OCI-LY1 (cell line): ENCODE results near the gene TMPRSS11D.

Experiments
- H2AFZ ChIP-seq: fragments of 200-600 bp; sonication (generic), shearing (Covaris generic); 2 replicates; pipeline ENCODE4 v1.6.0; 2014; ENCODE audit warnings: antibody characterized with exemption, mild to moderate bottlenecking, low read length
- H3F3A ChIP-seq: fragments of 200-600 bp; sonication (generic), shearing (Covaris generic); 2 replicates; pipeline ENCODE4 v1.6.0; 2014; ENCODE audit warnings: mild to moderate bottlenecking, antibody characterized with exemption, low read length, moderate library complexity; ENCODE audit not compliant: insufficient read depth
- H3K27ac ChIP-seq: fragments of 200-600 bp; sonication (generic); 2 replicates; pipeline ENCODE4 v1.5.1; 2014; ENCODE audit warnings: low read length, mixed run types, mild to moderate bottlenecking, low read depth; ENCODE audit not compliant: poor library complexity, severe bottlenecking
- H3K27me3 ChIP-seq: fragments of 200-600 bp; sonication (generic); 2 replicates; pipeline ENCODE4 v1.6.0; 2014; ENCODE audit warnings: antibody characterized with exemption, mild to moderate bottlenecking, low read length, moderate library complexity; ENCODE audit not compliant: insufficient read depth
- H3K36me3 ChIP-seq: fragments of 200-600 bp; sonication (generic); 2 replicates; pipeline ENCODE4 v1.6.1; 2014; ENCODE audit warnings: mild to moderate bottlenecking, antibody characterized with exemption, low read length, moderate library complexity, mixed read lengths; ENCODE audit not compliant: insufficient read depth
- H3K4me1 ChIP-seq: fragments of 200-600 bp; sonication (generic); 2 replicates; pipeline ENCODE4 v1.5.1; 2014; ENCODE audit warnings: mild to moderate bottlenecking, low read length, moderate library complexity; ENCODE audit not compliant: insufficient read depth, severe bottlenecking
- H3K4me2 ChIP-seq: fragments of 200-600 bp; sonication (generic), shearing (Covaris generic); 2 replicates; pipeline ENCODE4 v1.6.1; 2014; ENCODE audit warnings: low read length
- H3K4me3 ChIP-seq: fragments of 200-600 bp; sonication (generic); 2 replicates; pipeline ENCODE4 v1.5.1; 2014; ENCODE audit warnings: low read length, low read depth, mild to moderate bottlenecking, mixed read lengths; ENCODE audit not compliant: poor library complexity, severe bottlenecking
- H3K79me2 ChIP-seq: fragments of 200-600 bp; shearing (Covaris generic); 2 replicates; pipeline ENCODE4 v1.6.1; 2016; ENCODE audit warnings: mixed run types, low read length, mixed read lengths; ENCODE audit not compliant: insufficient read depth
- H3K9ac ChIP-seq: fragments of 200-600 bp; sonication (generic), shearing (Covaris generic); 2 replicates; pipeline ENCODE4 v1.6.1; 2014; ENCODE audit warnings: mild to moderate bottlenecking, low read length, mixed read lengths
- H3K9me2 ChIP-seq: fragments of 200-600 bp; sonication (generic), shearing (Covaris generic); 2 replicates; pipeline ENCODE4 v1.6.1; 2014; ENCODE audit warnings: low read depth, mild to moderate bottlenecking, low read length, mixed read lengths
- H3K9me3 ChIP-seq: fragments of 200-600 bp; shearing (Covaris generic); 2 replicates; pipeline ENCODE4 v1.6.1; 2014; ENCODE audit warnings: low read length, mixed read lengths
- H4K20me1 ChIP-seq: fragments of 200-600 bp; sonication (generic), shearing (Covaris generic); 2 replicates; pipeline ENCODE4 v1.6.0; 2016; ENCODE audit warnings: mild to moderate bottlenecking, low read length; ENCODE audit not compliant: insufficient read depth
- EZH2 ChIP-seq: fragments of 200-600 bp; sonication (generic), shearing (Covaris generic); IDR thresholded peaks from 2 replicates; pipeline ENCODE4 v1.8.0; 2017; ENCODE audit warnings: borderline replicate concordance, mixed run types, mild to moderate bottlenecking, antibody characterized with exemption, low read length, moderate library complexity, mixed read lengths
- TF ChIP-seq, protein P1 (sequence below): fragments of 200-600 bp; sonication (generic), shearing (Covaris generic); IDR thresholded peaks from 2 replicates; pipeline ENCODE4 v1.5.1; 2017; ENCODE audit warnings: mild to moderate bottlenecking, antibody characterized with exemption, low read length, moderate library complexity, mixed read lengths

TMPRSS11D gene

DNA sequence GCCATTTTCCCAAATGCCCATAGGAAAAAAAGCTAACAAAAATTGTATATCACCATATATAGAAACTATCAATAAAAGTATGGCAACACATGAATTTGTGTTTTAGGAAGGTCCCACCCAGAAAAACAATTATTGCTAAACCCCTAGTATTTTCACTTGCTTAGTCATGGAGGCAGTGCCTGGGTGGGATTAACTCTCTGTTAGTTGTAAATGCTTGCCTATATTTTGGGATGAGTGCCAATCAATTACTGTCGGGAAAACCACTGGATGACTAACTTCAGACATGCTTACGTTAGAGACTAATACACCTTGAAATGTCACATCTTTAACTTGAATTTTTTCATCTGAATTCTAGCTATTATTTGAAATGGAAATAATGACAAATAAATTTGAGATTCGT, 45.6 kb upstream of the TMPRSS11D start:
- H3K4me1 ChIP-seq: no peaks in the 10 kb centered on the region
- H3K36me3 ChIP-seq: no peaks in the 10 kb centered on the region
- no peak overlapping the region for H3K4me3 ChIP-seq
- no peaks in the 10 kb centered on the region for H3K9me3 ChIP-seq
- TF ChIP-seq, protein P1, sequence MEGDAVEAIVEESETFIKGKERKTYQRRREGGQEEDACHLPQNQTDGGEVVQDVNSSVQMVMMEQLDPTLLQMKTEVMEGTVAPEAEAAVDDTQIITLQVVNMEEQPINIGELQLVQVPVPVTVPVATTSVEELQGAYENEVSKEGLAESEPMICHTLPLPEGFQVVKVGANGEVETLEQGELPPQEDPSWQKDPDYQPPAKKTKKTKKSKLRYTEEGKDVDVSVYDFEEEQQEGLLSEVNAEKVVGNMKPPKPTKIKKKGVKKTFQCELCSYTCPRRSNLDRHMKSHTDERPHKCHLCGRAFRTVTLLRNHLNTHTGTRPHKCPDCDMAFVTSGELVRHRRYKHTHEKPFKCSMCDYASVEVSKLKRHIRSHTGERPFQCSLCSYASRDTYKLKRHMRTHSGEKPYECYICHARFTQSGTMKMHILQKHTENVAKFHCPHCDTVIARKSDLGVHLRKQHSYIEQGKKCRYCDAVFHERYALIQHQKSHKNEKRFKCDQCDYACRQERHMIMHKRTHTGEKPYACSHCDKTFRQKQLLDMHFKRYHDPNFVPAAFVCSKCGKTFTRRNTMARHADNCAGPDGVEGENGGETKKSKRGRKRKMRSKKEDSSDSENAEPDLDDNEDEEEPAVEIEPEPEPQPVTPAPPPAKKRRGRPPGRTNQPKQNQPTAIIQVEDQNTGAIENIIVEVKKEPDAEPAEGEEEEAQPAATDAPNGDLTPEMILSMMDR: no peak
- no peak for TF ChIP-seq EZH2
- no peaks in the 10 kb centered on the region for H3K79me2 ChIP-seq
- H3K9me2 ChIP-seq: no peaks in the 10 kb centered on the region
- no peaks in the 10 kb centered on the region for H3F3A ChIP-seq
- H3K9ac ChIP-seq: no peak overlapping the region
- no peak overlapping the region for H3K4me2 ChIP-seq
- H3K27me3 ChIP-seq: no peaks in the 10 kb centered on the region
- no peaks in the 10 kb centered on the region for H4K20me1 ChIP-seq
- H3K27ac ChIP-seq: no peak overlapping the region
- no peak overlapping the region for H2AFZ ChIP-seq

DNA sequence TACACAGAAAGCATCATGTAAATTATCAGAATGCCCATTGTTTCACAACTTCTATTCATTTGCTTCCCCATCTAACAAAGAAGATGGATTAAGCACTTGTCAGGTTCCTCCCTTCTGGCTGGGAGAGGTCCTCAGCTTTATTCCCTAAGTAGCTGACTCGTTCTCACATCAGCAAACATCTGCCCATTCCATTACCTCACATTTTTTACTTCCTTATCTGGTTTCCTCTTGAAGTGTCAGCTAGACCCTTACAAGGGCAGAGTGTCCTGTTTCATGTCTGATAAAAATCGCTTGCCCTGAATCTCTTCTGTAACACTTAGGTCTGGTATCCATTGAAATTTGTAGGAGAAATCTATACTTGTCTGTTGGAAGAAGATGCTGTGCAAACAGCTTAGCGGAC, 44.7 kb upstream of the TMPRSS11D start:
- H3K9me3 ChIP-seq: no peaks in the 10 kb centered on the region
- H3K9ac ChIP-seq: no peak overlapping the region
- no peaks in the 10 kb centered on the region for H3F3A ChIP-seq
- H4K20me1 ChIP-seq: no peaks in the 10 kb centered on the region
- no peak overlapping the region for H2AFZ ChIP-seq
- no peak overlapping the region for H3K4me2 ChIP-seq
- H3K27me3 ChIP-seq: no peaks in the 10 kb centered on the region
- no peak overlapping the region for H3K4me3 ChIP-seq
- TF ChIP-seq, protein P1: no peak
- TF ChIP-seq EZH2: no peak
- no peaks in the 10 kb centered on the region for H3K79me2 ChIP-seq
- no peaks in the 10 kb centered on the region for H3K36me3 ChIP-seq
- no peak overlapping the region for H3K27ac ChIP-seq
- no peaks in the 10 kb centered on the region for H3K4me1 ChIP-seq
- H3K9me2 ChIP-seq: no peaks in the 10 kb centered on the region

DNA sequence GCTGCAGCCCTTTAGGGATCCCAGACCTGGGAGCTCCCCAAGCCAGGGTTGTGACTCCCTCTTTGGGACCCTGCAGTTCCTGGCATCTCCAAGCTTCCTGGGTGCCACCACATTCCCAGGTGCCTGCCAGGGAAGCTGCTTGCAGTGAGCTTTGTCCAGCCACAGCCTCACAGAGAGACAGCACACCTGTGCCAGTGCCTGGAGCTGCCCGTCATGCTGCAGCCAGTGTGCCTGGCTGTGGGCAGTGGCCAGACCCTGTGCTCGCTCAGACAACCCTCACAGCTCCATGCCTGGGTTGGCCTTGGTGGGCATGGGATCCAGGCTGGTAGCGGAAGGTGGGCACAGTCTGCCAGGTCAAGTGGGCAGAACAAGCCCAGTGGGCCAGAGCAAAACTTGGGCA, 43.4 kb upstream of the TMPRSS11D start:
- Histone ChIP-seq H3K27me3 (no peaks in the 10 kb centered on the region), H3K9me2 (no peaks in the 10 kb centered on the region), H3K4me1 (no peaks in the 10 kb centered on the region), H3K9ac (no peak overlapping the region), H2AFZ (no peak overlapping the region), H3K4me3 (no peak overlapping the region), H3F3A (no peaks in the 10 kb centered on the region), H3K4me2 (no peak overlapping the region), H3K27ac (no peak overlapping the region), H4K20me1 (no peaks in the 10 kb centered on the region), H3K36me3 (no peaks in the 10 kb centered on the region), H3K9me3 (no peaks in the 10 kb centered on the region), H3K79me2 (no peaks in the 10 kb centered on the region)
- TF ChIP-seq, protein P1: no peak
- no peak for TF ChIP-seq EZH2
